ENCODE measurements around the gene FAAP100. TPM values are rescaled to one million over a fixed set of nuclear protein-coding genes. Genes with fewer than 3 reads are reported as not detected.

The FAAP100 gene
- total RNA-seq, 4 donors from 2014 or later = 3.5 to 31.2 (median 17.3) TPM

DNA sequence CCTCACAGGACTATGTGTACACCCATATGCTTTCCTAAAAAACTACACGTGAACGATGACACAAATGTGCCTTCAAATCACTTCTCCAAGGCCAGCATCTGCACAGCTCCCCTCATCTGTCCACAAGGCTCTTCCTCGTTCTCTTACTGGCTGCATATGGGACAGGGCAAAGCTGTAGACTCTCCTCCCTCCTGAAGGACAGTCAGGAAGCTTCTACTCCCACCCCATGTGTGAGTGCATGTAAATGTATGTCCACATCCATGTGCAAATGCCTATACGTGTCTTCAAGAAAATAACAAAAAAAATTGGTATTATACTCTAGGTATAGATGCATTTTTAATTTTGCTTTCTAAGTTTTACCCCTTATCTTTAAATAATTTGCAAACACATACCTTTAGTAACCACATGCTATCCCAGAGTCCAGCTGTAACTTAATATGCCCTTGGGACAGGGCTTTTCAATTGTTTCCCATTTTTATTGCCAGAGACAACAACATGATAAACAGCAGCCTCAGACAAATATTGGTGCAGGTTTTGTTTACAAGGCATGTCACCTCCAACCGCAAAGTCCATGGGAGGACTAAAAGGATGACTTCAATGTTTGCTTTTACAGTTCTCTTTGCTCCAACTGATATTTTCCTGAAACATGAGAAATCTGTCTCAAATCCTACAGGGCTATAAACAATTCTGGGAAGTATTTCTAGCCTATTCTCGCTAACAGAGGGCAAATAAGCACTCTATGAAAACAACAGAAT, 31.6 kb upstream of the FAAP100 start:
- Histone ChIP-seq H3K27ac (no peak overlapping the region), H3K4me1 (no peaks in the 10 kb centered on the region), H3K4me3 (no peak overlapping the region), H3K36me3 (no peaks in the 10 kb centered on the region), H3K27me3 (no peaks in the 10 kb centered on the region), H3K9me3 (no peaks in the 10 kb centered on the region)
- TF ChIP-seq, protein P1, sequence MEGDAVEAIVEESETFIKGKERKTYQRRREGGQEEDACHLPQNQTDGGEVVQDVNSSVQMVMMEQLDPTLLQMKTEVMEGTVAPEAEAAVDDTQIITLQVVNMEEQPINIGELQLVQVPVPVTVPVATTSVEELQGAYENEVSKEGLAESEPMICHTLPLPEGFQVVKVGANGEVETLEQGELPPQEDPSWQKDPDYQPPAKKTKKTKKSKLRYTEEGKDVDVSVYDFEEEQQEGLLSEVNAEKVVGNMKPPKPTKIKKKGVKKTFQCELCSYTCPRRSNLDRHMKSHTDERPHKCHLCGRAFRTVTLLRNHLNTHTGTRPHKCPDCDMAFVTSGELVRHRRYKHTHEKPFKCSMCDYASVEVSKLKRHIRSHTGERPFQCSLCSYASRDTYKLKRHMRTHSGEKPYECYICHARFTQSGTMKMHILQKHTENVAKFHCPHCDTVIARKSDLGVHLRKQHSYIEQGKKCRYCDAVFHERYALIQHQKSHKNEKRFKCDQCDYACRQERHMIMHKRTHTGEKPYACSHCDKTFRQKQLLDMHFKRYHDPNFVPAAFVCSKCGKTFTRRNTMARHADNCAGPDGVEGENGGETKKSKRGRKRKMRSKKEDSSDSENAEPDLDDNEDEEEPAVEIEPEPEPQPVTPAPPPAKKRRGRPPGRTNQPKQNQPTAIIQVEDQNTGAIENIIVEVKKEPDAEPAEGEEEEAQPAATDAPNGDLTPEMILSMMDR (IDR thresholded peaks at IDR 0.05) = no peak
- no peak for TF ChIP-seq POLR2A (IDR thresholded peaks at IDR 0.05)
- intact Hi-C loops (cut with DNase I; ENCODE audit: low total_unique reads) = no loop called here
- no peak for DNase-seq

DNA sequence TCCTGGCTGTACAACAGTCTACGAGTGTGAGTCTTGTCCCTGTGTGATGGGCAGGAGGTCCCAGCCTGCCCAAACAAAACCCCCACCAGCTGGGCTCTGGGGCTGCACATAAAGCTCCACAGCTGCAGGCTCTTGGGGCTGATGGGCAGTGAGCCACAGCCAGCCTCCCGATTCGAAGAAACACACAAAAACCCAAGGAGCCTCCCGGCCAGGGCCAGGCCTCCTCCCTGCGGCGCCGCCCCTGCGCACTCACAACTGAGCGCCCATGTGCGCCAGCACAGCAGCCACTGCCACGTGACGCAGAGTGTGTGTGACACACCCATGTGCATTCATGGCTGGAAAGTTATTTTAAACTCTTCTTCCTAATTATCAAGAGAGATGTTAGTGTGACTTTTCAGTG, 30.6 kb upstream of the FAAP100 start:
- no peak for DNase-seq
- no peak overlapping the region for H3K27ac ChIP-seq
- no peak for TF ChIP-seq POLR2A (IDR thresholded peaks at IDR 0.05)
- TF ChIP-seq, protein P1 (IDR thresholded peaks at IDR 0.05) = no peak
- H3K27me3 ChIP-seq = no peaks in the 10 kb centered on the region
- intact Hi-C loops (cut with DNase I; ENCODE audit: low total_unique reads) = no loop called here
- no peaks in the 10 kb centered on the region for H3K36me3 ChIP-seq
- H3K4me3 ChIP-seq = no peak overlapping the region
- no peaks in the 10 kb centered on the region for H3K4me1 ChIP-seq
- H3K9me3 ChIP-seq = no peaks in the 10 kb centered on the region

DNA sequence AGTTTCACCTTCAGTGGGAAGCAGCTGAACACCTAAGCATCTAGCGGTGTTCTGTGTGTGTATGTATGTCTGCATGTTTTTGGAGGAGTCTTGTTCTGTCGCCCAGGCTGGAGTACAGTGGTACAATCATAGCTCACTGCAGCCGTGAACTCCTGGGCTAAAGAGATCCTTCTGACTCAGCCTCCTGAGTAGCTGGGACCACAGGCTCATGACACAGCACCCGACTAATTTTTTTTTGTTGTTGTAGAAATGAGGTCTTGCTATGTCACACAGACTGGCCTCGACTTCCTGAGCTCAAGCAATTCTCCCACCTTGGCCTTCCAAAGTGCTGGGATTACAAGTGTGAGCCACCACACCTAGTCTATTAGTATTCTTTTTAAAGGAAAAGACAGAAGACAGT, 30.2 kb upstream of the FAAP100 start:
- intact Hi-C loops (cut with DNase I; ENCODE audit: low total_unique reads) = no loop called here
- TF ChIP-seq, protein P1 (IDR thresholded peaks at IDR 0.05) = no peak
- no peak for TF ChIP-seq POLR2A (IDR thresholded peaks at IDR 0.05)
- no peaks in the 10 kb centered on the region for H3K9me3 ChIP-seq

DNA sequence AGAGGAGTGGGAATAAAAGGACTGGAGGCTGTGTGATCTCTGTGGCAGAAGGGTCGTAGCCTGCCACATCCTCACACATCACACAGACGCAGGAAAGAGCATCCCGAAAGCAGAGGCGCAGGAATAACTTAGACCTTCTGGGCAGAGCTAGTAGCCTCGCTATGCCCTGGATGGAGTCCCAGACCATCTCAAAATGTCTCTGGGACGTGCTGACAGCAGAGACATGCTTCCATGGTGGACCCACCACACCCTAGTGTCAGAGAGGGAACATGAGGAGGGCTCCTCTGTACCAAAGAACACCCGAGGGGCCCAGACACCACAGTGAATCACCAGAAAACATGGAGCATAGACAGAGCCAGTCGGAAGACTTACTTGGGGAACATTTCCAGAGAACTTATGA, 29.6 kb upstream of the FAAP100 start:
- TF ChIP-seq POLR2A (IDR thresholded peaks at IDR 0.05) = no peak
- DNase-seq = no peak
- Histone ChIP-seq H3K9me3 (no peaks in the 10 kb centered on the region), H3K36me3 (no peaks in the 10 kb centered on the region), H3K27ac (no peak overlapping the region), H3K4me1 (no peaks in the 10 kb centered on the region), H3K27me3 (no peaks in the 10 kb centered on the region), H3K4me3 (no peak overlapping the region)
- intact Hi-C loops (cut with DNase I; ENCODE audit: low total_unique reads) = no loop called here

More for the DNA sequence above, 30.2 kb upstream of the FAAP100 start:
- no peak for DNase-seq
- H3K36me3 ChIP-seq = no peaks in the 10 kb centered on the region
- H3K4me3 ChIP-seq = no peak overlapping the region
- H3K4me1 ChIP-seq = no peaks in the 10 kb centered on the region
- no peak overlapping the region for H3K27ac ChIP-seq
- no peaks in the 10 kb centered on the region for H3K27me3 ChIP-seq

DNA sequence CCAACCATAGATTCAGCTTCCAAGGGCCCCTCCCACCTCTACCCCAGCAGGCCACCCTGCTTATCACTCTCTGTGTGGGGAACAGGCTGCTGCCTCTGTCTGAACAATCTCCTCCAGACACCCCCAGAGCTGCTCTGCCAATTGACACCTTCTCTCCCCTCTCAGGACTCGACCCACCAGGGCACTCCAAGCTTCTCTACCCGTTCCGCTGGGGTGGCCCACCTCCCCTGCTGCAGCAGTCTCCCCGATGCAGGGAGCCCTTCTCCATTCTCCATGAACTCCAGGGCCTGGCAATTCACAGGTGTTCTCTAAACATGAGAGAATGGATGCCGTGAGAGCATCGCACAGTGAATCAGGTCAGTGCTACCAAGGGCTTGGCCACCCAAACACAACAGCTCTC, 28.3 kb upstream of the FAAP100 start:
- Histone ChIP-seq H3K9me3 (no peaks in the 10 kb centered on the region), H3K36me3 (no peaks in the 10 kb centered on the region), H3K4me1 (no peaks in the 10 kb centered on the region), H3K27ac (no peak overlapping the region), H3K27me3 (no peaks in the 10 kb centered on the region), H3K4me3 (no peak overlapping the region)
- no peak for DNase-seq
- TF ChIP-seq, protein P1 (IDR thresholded peaks at IDR 0.05) = no peak
- no peak for TF ChIP-seq POLR2A (IDR thresholded peaks at IDR 0.05)
- intact Hi-C loops (cut with DNase I; ENCODE audit: low total_unique reads) = no loop called here

Data from uterus (tissue), 4 donors.